Adipocyte (in vitro differentiated cells): Measurements from ENCODE around the gene CDH4.

Experiments used
- DNase-seq: peaks from one replicate; pipeline ENCODE4 v3.0.0-alpha.2; 2015; ENCODE audit warnings: low read depth
- H3K27me3 ChIP-seq: replicated peaks from 2 replicates; pipeline ENCODE4 v1.7.0; 2013; ENCODE audit warnings: mild to moderate bottlenecking, low read length, moderate library complexity; ENCODE audit not compliant: control insufficient read depth, insufficient read depth
- H3K36me3 ChIP-seq: 2 replicates; pipeline ENCODE4 v1.7.0; 2013; ENCODE audit warnings: low read length, mild to moderate bottlenecking, moderate library complexity; ENCODE audit not compliant: control insufficient read depth, insufficient read depth, severe bottlenecking
- H3K4me1 ChIP-seq: 2 replicates; pipeline ENCODE4 v1.7.0; 2013; ENCODE audit warnings: mild to moderate bottlenecking, low read length, moderate library complexity; ENCODE audit not compliant: control insufficient read depth, insufficient read depth
- H3K4me3 ChIP-seq: 2 replicates; pipeline ENCODE4 v1.7.0; 2013; ENCODE audit warnings: mild to moderate bottlenecking, low read length, moderate library complexity
- H3K9ac ChIP-seq: 2 replicates; pipeline ENCODE4 v1.7.0; 2013; ENCODE audit warnings: mild to moderate bottlenecking, low read length, moderate library complexity
- H3K9me3 ChIP-seq: 2 replicates; pipeline ENCODE4 v1.7.0; 2013; ENCODE audit warnings: mild to moderate bottlenecking, low read length, moderate library complexity; ENCODE audit not compliant: control insufficient read depth

The CDH4 gene

GRCh38 chr20:61775423-61775822 is 523.4 kb downstream of the CDH4 start:
- H3K4me3 ChIP-seq = no peak overlapping the region
- no peaks in the 10 kb centered on the region for H3K27me3 ChIP-seq
- no peak for DNase-seq
- H3K9ac ChIP-seq = no peak overlapping the region
- no peaks in the 10 kb centered on the region for H3K4me1 ChIP-seq
- H3K36me3 ChIP-seq = no peaks in the 10 kb centered on the region
- H3K9me3 ChIP-seq = peaks cover 1% of the 10 kb centered on the region

GRCh38 chr20:61776491-61777075 is 524.5 kb downstream of the CDH4 start:
- no peaks in the 10 kb centered on the region for H3K36me3 ChIP-seq
- H3K27me3 ChIP-seq = no peaks in the 10 kb centered on the region
- H3K4me1 ChIP-seq = no peaks in the 10 kb centered on the region
- H3K9me3 ChIP-seq = peaks cover 13% of the 10 kb centered on the region
- no peak for DNase-seq
- H3K9ac ChIP-seq = no peak overlapping the region
- no peak overlapping the region for H3K4me3 ChIP-seq

- Histone ChIP-seq H3K36me3 (no peaks in the 10 kb centered on the region), H3K4me1 (no peaks in the 10 kb centered on the region), H3K4me3 (no peak overlapping the region), H3K9me3 (peaks cover 22% of the 10 kb centered on the region), H3K9ac (no peak overlapping the region), H3K27me3 (no peaks in the 10 kb centered on the region)
- no peak for DNase-seq
Measured at GRCh38 chr20:61777773-61778494, 525.9 kb downstream of the CDH4 start.

- Histone ChIP-seq H3K4me1 (no peaks in the 10 kb centered on the region), H3K4me3 (no peak overlapping the region), H3K36me3 (no peaks in the 10 kb centered on the region), H3K9ac (no peak overlapping the region), H3K27me3 (no peaks in the 10 kb centered on the region), H3K9me3 (peaks cover 22% of the 10 kb centered on the region)
- no peak for DNase-seq
Measured at GRCh38 chr20:61778495-61778863, 526.4 kb downstream of the CDH4 start.

GRCh38 chr20:61779176-61779965 is 527.3 kb downstream of the CDH4 start:
- DNase-seq = no peak
- H3K9me3 ChIP-seq = peaks cover 22% of the 10 kb centered on the region
- no peak overlapping the region for H3K9ac ChIP-seq
- no peak overlapping the region for H3K4me3 ChIP-seq
- H3K36me3 ChIP-seq = no peaks in the 10 kb centered on the region
- no peaks in the 10 kb centered on the region for H3K27me3 ChIP-seq
- no peaks in the 10 kb centered on the region for H3K4me1 ChIP-seq

GRCh38 chr20:61780066-61780465 is 528.0 kb downstream of the CDH4 start:
- H3K9ac ChIP-seq = no peak overlapping the region
- H3K27me3 ChIP-seq = peaks cover under 1% of the 10 kb centered on the region
- no peak for DNase-seq
- no peaks in the 10 kb centered on the region for H3K36me3 ChIP-seq
- H3K9me3 ChIP-seq = peaks cover 22% of the 10 kb centered on the region
- H3K4me1 ChIP-seq = no peaks in the 10 kb centered on the region
- H3K4me3 ChIP-seq = no peak overlapping the region

- DNase-seq = no peak
- Histone ChIP-seq H3K27me3 (peaks cover 6% of the 10 kb centered on the region), H3K9me3 (peaks cover 22% of the 10 kb centered on the region), H3K9ac (no peak overlapping the region), H3K36me3 (no peaks in the 10 kb centered on the region), H3K4me3 (no peak overlapping the region), H3K4me1 (no peaks in the 10 kb centered on the region)
Measured at GRCh38 chr20:61784801-61785566, 532.9 kb downstream of the CDH4 start.

GRCh38 chr20:61785567-61785816 is 533.4 kb downstream of the CDH4 start:
- Histone ChIP-seq H3K27me3 (peaks cover 6% of the 10 kb centered on the region), H3K36me3 (no peaks in the 10 kb centered on the region), H3K9ac (no peak overlapping the region), H3K4me1 (no peaks in the 10 kb centered on the region), H3K9me3 (peaks cover 20% of the 10 kb centered on the region), H3K4me3 (no peak overlapping the region)
- no peak for DNase-seq

GRCh38 chr20:61786230-61786629 is 534.2 kb downstream of the CDH4 start:
- no peak for DNase-seq
- Histone ChIP-seq H3K4me1 (no peaks in the 10 kb centered on the region), H3K9ac (no peak overlapping the region), H3K36me3 (no peaks in the 10 kb centered on the region), H3K4me3 (no peak overlapping the region), H3K9me3 (peaks cover 12% of the 10 kb centered on the region), H3K27me3 (peaks cover 6% of the 10 kb centered on the region)

GRCh38 chr20:61788343-61788742 is 536.3 kb downstream of the CDH4 start:
- no peak overlapping the region for H3K9ac ChIP-seq
- no peak for DNase-seq
- H3K27me3 ChIP-seq = peaks cover 6% of the 10 kb centered on the region
- H3K9me3 ChIP-seq = no peaks in the 10 kb centered on the region
- no peaks in the 10 kb centered on the region for H3K36me3 ChIP-seq
- H3K4me1 ChIP-seq = no peaks in the 10 kb centered on the region
- H3K4me3 ChIP-seq = no peak overlapping the region

GRCh38 chr20:61789329-61789728 is 537.3 kb downstream of the CDH4 start:
- Histone ChIP-seq H3K36me3 (no peaks in the 10 kb centered on the region), H3K9me3 (no peaks in the 10 kb centered on the region), H3K4me1 (no peaks in the 10 kb centered on the region), H3K27me3 (peaks cover 8% of the 10 kb centered on the region), H3K4me3 (no peak overlapping the region), H3K9ac (no peak overlapping the region)
- DNase-seq = no peak
